ENCODE results near the gene RCN1. TPM values are rescaled to one million over a fixed set of nuclear protein-coding genes. Genes with fewer than 3 reads are reported as not detected.
A peak's percentile ranks its signal among the peaks of the same experiment; 100 is the strongest.

RCN1 gene
- total and polyA plus RNA-seq, 2 donors (not counting 3 experiments of a cell fraction or from before 2014, with no cell fraction given): 174 to 285 TPM

- Histone ChIP-seq H3K27ac (ENCODE audit: insufficient read depth, low read depth, low read length) (no peak overlapping the region), H3K9me3 (replicated peaks; ENCODE audit: control insufficient read depth, insufficient read depth, low read length) (no peaks in the 10 kb centered on the region), H3K36me3 (ENCODE audit: control insufficient read depth in 2 of 2, extremely low read depth in 1 of 2, insufficient read depth in 2 of 2, low read length in 2 of 2) (no peaks in the 10 kb centered on the region), H3K9ac (replicated peaks; ENCODE audit: extremely low read depth, insufficient read depth, low read length) (no peak overlapping the region), H3K9me1 (replicated peaks; ENCODE audit: control insufficient read depth, extremely low read depth, insufficient read depth, low read length) (no peaks in the 10 kb centered on the region), H4K20me1 (replicated peaks; ENCODE audit: control insufficient read depth, extremely low read depth, insufficient read depth, low read length) (no peaks in the 10 kb centered on the region), H3K4me3 (replicated peaks in 1 of 3; ENCODE audit: insufficient read depth in 1 of 3, low read depth in 1 of 3, low read length in 3 of 3) (no peak overlapping the region), H3K4me1 (ENCODE audit: control insufficient read depth, extremely low read depth, insufficient read depth, low read length) (no peaks in the 10 kb centered on the region), H3K79me2 (ENCODE audit: control insufficient read depth, insufficient read depth, low read length) (no peaks in the 10 kb centered on the region), H3K4me2 (ENCODE audit: insufficient read depth, low read length) (no peak overlapping the region), H3K27me3 (ENCODE audit: control insufficient read depth in 2 of 2, insufficient read depth in 2 of 2, low read length in 2 of 2) (peaks cover 28 to 30% of the 10 kb centered on the region in 2 experiments), H2AFZ (ENCODE audit: low read depth, low read length) (no peak overlapping the region)
- ChIA-PET CTCF (interaction anchor here (0.6 to 6.3 kb wide), 41 partner anchors 9 to 945 kb away, joined by 3 to 249 read pairs (median 4); partner anchors contain the start of gene RCN1), POLR2A (no interaction called here)
- DNase-seq (ENCODE audit: low read depth, low spot score) (peak; percentile 61), FAIRE-seq (peak; percentile 96)
- TF ChIP-seq CTCF (IDR thresholded peaks at IDR 0.05; ENCODE audit: extremely low read depth in 1 of 2, insufficient read depth in 1 of 2, low read depth in 1 of 2, low read length in 2 of 2) (peak; percentile 57 to 69), EZH2 (IDR thresholded peaks at IDR 0.05; ENCODE audit: borderline replicate concordance, low read depth, low read length, severe bottlenecking) (peak; percentile 15), MAX (IDR thresholded peaks at IDR 0.05; ENCODE audit: insufficient read depth, insufficient read length) (no peak)
- BruUV-seq (replicated peaks): no TSS peak
- dilution Hi-C loops (cut with MboI; ENCODE audit: extremely low pct_ligation_motif_present, low sequenced_read_pairs) (no loop called here), intact Hi-C loops (cut with micrococcal nuclease) (loop anchor here (1.0 to 2.0 kb wide), 4 partner anchors 39 to 121 kb away; partner anchors contain the start of gene RCN1)
Measured at GRCh38 chr11:32052215-32052614, 38.7 kb upstream of the RCN1 start.
